ENCODE results near the gene GPT2.
A peak's percentile ranks its signal among the peaks of the same experiment; 100 is the strongest.

The GPT2 gene

GRCh38 chr16:46848768-46849764 is 35.1 kb upstream of the GPT2 start:
- FAIRE-seq (no peak), DNase-seq (ENCODE audit: insufficient read length, low spot score) (no peak)
- TF ChIP-seq POU2F2 (IDR thresholded peaks at IDR 0.05; ENCODE audit: low read depth, low read length) = no peak
- no peak for TF ChIP-seq POLR2A (IDR thresholded peaks at IDR 0.05; ENCODE audit: low read depth, low read length)
- no peak for TF ChIP-seq PAX5 (IDR thresholded peaks at IDR 0.05; ENCODE audit: insufficient read depth, low read length, severe bottlenecking)
- no peak for TF ChIP-seq SPI1 (IDR thresholded peaks at IDR 0.05; ENCODE audit: low read depth, low read length)
- no peak for TF ChIP-seq TAF1 (IDR thresholded peaks at IDR 0.05; ENCODE audit: low read depth, low read length)
- TF ChIP-seq POLR2AphosphoS5 (IDR thresholded peaks at IDR 0.05; ENCODE audit: low read depth, low read length) = no peak

GRCh38 chr16:46850619-46851555 is 33.3 kb upstream of the GPT2 start:
- TF ChIP-seq POU2F2 (IDR thresholded peaks at IDR 0.05; ENCODE audit: low read depth, low read length) (no peak), TAF1 (IDR thresholded peaks at IDR 0.05; ENCODE audit: low read depth, low read length) (no peak), PAX5 (IDR thresholded peaks at IDR 0.05; ENCODE audit: insufficient read depth, low read length, severe bottlenecking) (no peak), POLR2AphosphoS5 (IDR thresholded peaks at IDR 0.05; ENCODE audit: low read depth, low read length) (no peak), POLR2A (IDR thresholded peaks at IDR 0.05; ENCODE audit: low read depth, low read length) (no peak), SPI1 (IDR thresholded peaks at IDR 0.05; ENCODE audit: low read depth, low read length) (no peak)
- FAIRE-seq = peak; percentile 58
- no peak for DNase-seq (ENCODE audit: insufficient read length, low spot score)

GRCh38 chr16:46852130-46852529 is 32.0 kb upstream of the GPT2 start:
- TF ChIP-seq PAX5 (IDR thresholded peaks at IDR 0.05; ENCODE audit: insufficient read depth, low read length, severe bottlenecking) (no peak), POLR2AphosphoS5 (IDR thresholded peaks at IDR 0.05; ENCODE audit: low read depth, low read length) (no peak), SPI1 (IDR thresholded peaks at IDR 0.05; ENCODE audit: low read depth, low read length) (no peak), POU2F2 (IDR thresholded peaks at IDR 0.05; ENCODE audit: low read depth, low read length) (no peak), TAF1 (IDR thresholded peaks at IDR 0.05; ENCODE audit: low read depth, low read length) (no peak), POLR2A (IDR thresholded peaks at IDR 0.05; ENCODE audit: low read depth, low read length) (no peak)
- DNase-seq (ENCODE audit: insufficient read length, low spot score) (no peak), FAIRE-seq (no peak)

- FAIRE-seq = peak; percentile 74
- TF ChIP-seq POLR2AphosphoS5 (IDR thresholded peaks at IDR 0.05; ENCODE audit: low read depth, low read length) (no peak), PAX5 (IDR thresholded peaks at IDR 0.05; ENCODE audit: insufficient read depth, low read length, severe bottlenecking) (no peak), POLR2A (IDR thresholded peaks at IDR 0.05; ENCODE audit: low read depth, low read length) (no peak), TAF1 (IDR thresholded peaks at IDR 0.05; ENCODE audit: low read depth, low read length) (no peak), POU2F2 (IDR thresholded peaks at IDR 0.05; ENCODE audit: low read depth, low read length) (peak; percentile 20; the same call in 1 of the 2 replicates)
- peak; percentile 38 for DNase-seq (ENCODE audit: insufficient read length, low spot score)
Observed at GRCh38 chr16:46853713-46854443, 30.3 kb upstream of the GPT2 start.

GRCh38 chr16:46854846-46855245 is 29.3 kb upstream of the GPT2 start:
- FAIRE-seq = no peak
- no peak for DNase-seq (ENCODE audit: insufficient read length, low spot score)
- TF ChIP-seq POLR2AphosphoS5 (IDR thresholded peaks at IDR 0.05; ENCODE audit: low read depth, low read length) (no peak), POLR2A (IDR thresholded peaks at IDR 0.05; ENCODE audit: low read depth, low read length) (no peak), SPI1 (IDR thresholded peaks at IDR 0.05; ENCODE audit: low read depth, low read length) (no peak), TAF1 (IDR thresholded peaks at IDR 0.05; ENCODE audit: low read depth, low read length) (no peak), POU2F2 (IDR thresholded peaks at IDR 0.05; ENCODE audit: low read depth, low read length) (no peak), PAX5 (IDR thresholded peaks at IDR 0.05; ENCODE audit: insufficient read depth, low read length, severe bottlenecking) (no peak)

GRCh38 chr16:46855389-46855788 is 28.8 kb upstream of the GPT2 start:
- no peak for DNase-seq (ENCODE audit: insufficient read length, low spot score)
- FAIRE-seq = no peak
- no peak for TF ChIP-seq PAX5 (IDR thresholded peaks at IDR 0.05; ENCODE audit: insufficient read depth, low read length, severe bottlenecking)
- TF ChIP-seq POU2F2 (IDR thresholded peaks at IDR 0.05; ENCODE audit: low read depth, low read length) = no peak
- no peak for TF ChIP-seq POLR2A (IDR thresholded peaks at IDR 0.05; ENCODE audit: low read depth, low read length)
- TF ChIP-seq TAF1 (IDR thresholded peaks at IDR 0.05; ENCODE audit: low read depth, low read length) = no peak
- no peak for TF ChIP-seq SPI1 (IDR thresholded peaks at IDR 0.05; ENCODE audit: low read depth, low read length)
- TF ChIP-seq POLR2AphosphoS5 (IDR thresholded peaks at IDR 0.05; ENCODE audit: low read depth, low read length) = no peak

GRCh38 chr16:46857368-46857945 is 26.7 kb upstream of the GPT2 start:
- DNase-seq (ENCODE audit: insufficient read length, low spot score) (no peak), FAIRE-seq (peak; percentile 5)
- TF ChIP-seq POLR2A (IDR thresholded peaks at IDR 0.05; ENCODE audit: low read depth, low read length) (no peak), PAX5 (IDR thresholded peaks at IDR 0.05; ENCODE audit: insufficient read depth, low read length, severe bottlenecking) (no peak), SPI1 (IDR thresholded peaks at IDR 0.05; ENCODE audit: low read depth, low read length) (no peak), POU2F2 (IDR thresholded peaks at IDR 0.05; ENCODE audit: low read depth, low read length) (no peak), POLR2AphosphoS5 (IDR thresholded peaks at IDR 0.05; ENCODE audit: low read depth, low read length) (no peak), TAF1 (IDR thresholded peaks at IDR 0.05; ENCODE audit: low read depth, low read length) (no peak)

GRCh38 chr16:46858151-46858550 is 26.0 kb upstream of the GPT2 start:
- TF ChIP-seq POLR2A (IDR thresholded peaks at IDR 0.05; ENCODE audit: low read depth, low read length) (no peak), SPI1 (IDR thresholded peaks at IDR 0.05; ENCODE audit: low read depth, low read length) (no peak), TAF1 (IDR thresholded peaks at IDR 0.05; ENCODE audit: low read depth, low read length) (no peak), PAX5 (IDR thresholded peaks at IDR 0.05; ENCODE audit: insufficient read depth, low read length, severe bottlenecking) (no peak)
- FAIRE-seq = no peak
- DNase-seq (ENCODE audit: insufficient read length, low spot score) = no peak

All from GM12891 (cell line).